ENCODE data around the gene LIMS2.

LIMS2 gene

GRCh38 chr2:127643439-127644065, 31.8 kb downstream of the LIMS2 start:
- no peak overlapping the region for H3K4me2 ChIP-seq (ENCODE audit: low read depth, low read length, poor library complexity, severe bottlenecking)
- H3K79me2 ChIP-seq (ENCODE audit: insufficient read depth, low read length) = peaks cover 21% of the 10 kb centered on the region; the same call in 1 of the 2 replicates
- H3K9ac ChIP-seq (ENCODE audit: low read depth, low read length, poor library complexity, severe bottlenecking) = peak overlapping the region; percentile 38
- no peaks in the 10 kb centered on the region for H3K36me3 ChIP-seq (ENCODE audit: insufficient read depth, low read length)
- no peaks in the 10 kb centered on the region for H3K9me2 ChIP-seq (replicated peaks; ENCODE audit: low read depth, low read length)
- H3K4me1 ChIP-seq (ENCODE audit: insufficient read depth, low read length, poor library complexity, severe bottlenecking) = peaks cover 64% of the 10 kb centered on the region
- no peak for TF ChIP-seq CTCF (conservative IDR thresholded peaks at IDR 0.05; ENCODE audit: low read length)
- no peak for TF ChIP-seq EZH2phosphoT487 (IDR thresholded peaks at IDR 0.05; ENCODE audit: borderline replicate concordance)
- H3K9me3 ChIP-seq (ENCODE audit: insufficient read depth, low read depth, low read length) = no peaks in the 10 kb centered on the region
- H4K20me1 ChIP-seq (ENCODE audit: insufficient read depth, low read length, poor library complexity, severe bottlenecking) = no peaks in the 10 kb centered on the region
- H3F3A ChIP-seq (ENCODE audit: low read depth) = no peaks in the 10 kb centered on the region
- H3K4me3 ChIP-seq (ENCODE audit: low read length, poor library complexity, severe bottlenecking) = no peak overlapping the region
- H3K27me3 ChIP-seq (ENCODE audit: insufficient read depth, low read length, poor library complexity, severe bottlenecking) = no peaks in the 10 kb centered on the region
- no peak overlapping the region for H2AFZ ChIP-seq (ENCODE audit: low read length)

- Histone ChIP-seq H3K4me1 (ENCODE audit: insufficient read depth, low read length, poor library complexity, severe bottlenecking) (peaks cover 71% of the 10 kb centered on the region), H4K20me1 (ENCODE audit: insufficient read depth, low read length, poor library complexity, severe bottlenecking) (no peaks in the 10 kb centered on the region), H3K27me3 (ENCODE audit: insufficient read depth, low read length, poor library complexity, severe bottlenecking) (no peaks in the 10 kb centered on the region), H3K79me2 (ENCODE audit: insufficient read depth, low read length) (peaks cover 21% of the 10 kb centered on the region; the same call in 1 of the 2 replicates), H3K36me3 (ENCODE audit: insufficient read depth, low read length) (no peaks in the 10 kb centered on the region), H2AFZ (ENCODE audit: low read length) (no peak overlapping the region), H3K4me2 (ENCODE audit: low read depth, low read length, poor library complexity, severe bottlenecking) (peak overlapping the region; percentile 78), H3F3A (ENCODE audit: low read depth) (no peaks in the 10 kb centered on the region), H3K9me3 (ENCODE audit: insufficient read depth, low read depth, low read length) (no peaks in the 10 kb centered on the region), H3K9ac (ENCODE audit: low read depth, low read length, poor library complexity, severe bottlenecking) (peak overlapping the region; percentile 54), H3K9me2 (replicated peaks; ENCODE audit: low read depth, low read length) (no peaks in the 10 kb centered on the region), H3K4me3 (ENCODE audit: low read length, poor library complexity, severe bottlenecking) (peak overlapping the region; percentile 66)
- no peak for TF ChIP-seq EZH2phosphoT487 (IDR thresholded peaks at IDR 0.05; ENCODE audit: borderline replicate concordance)
- no peak for TF ChIP-seq CTCF (conservative IDR thresholded peaks at IDR 0.05; ENCODE audit: low read length)
Measured at GRCh38 chr2:127642706-127643438, 32.5 kb downstream of the LIMS2 start.

GRCh38 chr2:127641846-127642507, 33.4 kb downstream of the LIMS2 start:
- no peaks in the 10 kb centered on the region for H3F3A ChIP-seq (ENCODE audit: low read depth)
- TF ChIP-seq CTCF (conservative IDR thresholded peaks at IDR 0.05; ENCODE audit: low read length) (no peak), EZH2phosphoT487 (IDR thresholded peaks at IDR 0.05; ENCODE audit: borderline replicate concordance) (no peak)
- no peaks in the 10 kb centered on the region for H4K20me1 ChIP-seq (ENCODE audit: insufficient read depth, low read length, poor library complexity, severe bottlenecking)
- H3K9me2 ChIP-seq (replicated peaks; ENCODE audit: low read depth, low read length) = no peaks in the 10 kb centered on the region
- peak overlapping the region; percentile 78 for H3K4me2 ChIP-seq (ENCODE audit: low read depth, low read length, poor library complexity, severe bottlenecking)
- H3K9ac ChIP-seq (ENCODE audit: low read depth, low read length, poor library complexity, severe bottlenecking) = peak overlapping the region; percentile 79
- peaks cover 74% of the 10 kb centered on the region for H3K4me1 ChIP-seq (ENCODE audit: insufficient read depth, low read length, poor library complexity, severe bottlenecking)
- no peaks in the 10 kb centered on the region for H3K9me3 ChIP-seq (ENCODE audit: insufficient read depth, low read depth, low read length)
- peak overlapping the region; percentile 48; the same call in 1 of the 2 replicates for H2AFZ ChIP-seq (ENCODE audit: low read length)
- H3K4me3 ChIP-seq (ENCODE audit: low read length, poor library complexity, severe bottlenecking) = peak overlapping the region; percentile 66
- H3K79me2 ChIP-seq (ENCODE audit: insufficient read depth, low read length) = peaks cover 21% of the 10 kb centered on the region; the same call in 1 of the 2 replicates
- H3K27me3 ChIP-seq (ENCODE audit: insufficient read depth, low read length, poor library complexity, severe bottlenecking) = no peaks in the 10 kb centered on the region
- no peaks in the 10 kb centered on the region for H3K36me3 ChIP-seq (ENCODE audit: insufficient read depth, low read length)

All from Loucy (cell line).